Measurements from ENCODE around the gene A2ML1. TPM values are rescaled to one million over a fixed set of nuclear protein-coding genes. Genes with fewer than 3 reads are reported as not detected.

The A2ML1 gene
- total and polyA plus RNA-seq, 2 donors (not counting 3 experiments of a cell fraction or from before 2014, with no cell fraction given): not detected

- H3K36me3 ChIP-seq (ENCODE audit: control insufficient read depth in 2 of 2, extremely low read depth in 1 of 2, insufficient read depth in 2 of 2, low read length in 2 of 2): no peaks in the 10 kb centered on the region
- H3K4me2 ChIP-seq (ENCODE audit: insufficient read depth, low read length): no peak overlapping the region
- H3K27ac ChIP-seq (ENCODE audit: insufficient read depth, low read depth, low read length): no peak overlapping the region
- no peaks in the 10 kb centered on the region for H4K20me1 ChIP-seq (replicated peaks; ENCODE audit: control insufficient read depth, extremely low read depth, insufficient read depth, low read length)
- ChIA-PET POLR2A (no interaction called here), CTCF (interaction anchor here (1.2 to 2.2 kb wide), 4 partner anchors 20 to 183 kb away, joined by 4 to 6 read pairs (median 4); no protein-coding TSS in a partner anchor)
- no peak for FAIRE-seq
- H3K79me2 ChIP-seq (ENCODE audit: control insufficient read depth, insufficient read depth, low read length): no peaks in the 10 kb centered on the region
- H3K9me1 ChIP-seq (replicated peaks; ENCODE audit: control insufficient read depth, extremely low read depth, insufficient read depth, low read length): no peaks in the 10 kb centered on the region
- BruUV-seq (replicated peaks): no TSS peak
- no peaks in the 10 kb centered on the region for H3K9me3 ChIP-seq (replicated peaks; ENCODE audit: control insufficient read depth, insufficient read depth, low read length)
- DNase-seq (ENCODE audit: low read depth, low spot score): no peak
- no peak overlapping the region for H2AFZ ChIP-seq (ENCODE audit: low read depth, low read length)
- no peaks in the 10 kb centered on the region for H3K4me1 ChIP-seq (ENCODE audit: control insufficient read depth, extremely low read depth, insufficient read depth, low read length)
- no peak for TF ChIP-seq GATA2 (IDR thresholded peaks at IDR 0.05; ENCODE audit: insufficient read depth, insufficient read length, low read depth, low read length)
- TF ChIP-seq, protein P1, sequence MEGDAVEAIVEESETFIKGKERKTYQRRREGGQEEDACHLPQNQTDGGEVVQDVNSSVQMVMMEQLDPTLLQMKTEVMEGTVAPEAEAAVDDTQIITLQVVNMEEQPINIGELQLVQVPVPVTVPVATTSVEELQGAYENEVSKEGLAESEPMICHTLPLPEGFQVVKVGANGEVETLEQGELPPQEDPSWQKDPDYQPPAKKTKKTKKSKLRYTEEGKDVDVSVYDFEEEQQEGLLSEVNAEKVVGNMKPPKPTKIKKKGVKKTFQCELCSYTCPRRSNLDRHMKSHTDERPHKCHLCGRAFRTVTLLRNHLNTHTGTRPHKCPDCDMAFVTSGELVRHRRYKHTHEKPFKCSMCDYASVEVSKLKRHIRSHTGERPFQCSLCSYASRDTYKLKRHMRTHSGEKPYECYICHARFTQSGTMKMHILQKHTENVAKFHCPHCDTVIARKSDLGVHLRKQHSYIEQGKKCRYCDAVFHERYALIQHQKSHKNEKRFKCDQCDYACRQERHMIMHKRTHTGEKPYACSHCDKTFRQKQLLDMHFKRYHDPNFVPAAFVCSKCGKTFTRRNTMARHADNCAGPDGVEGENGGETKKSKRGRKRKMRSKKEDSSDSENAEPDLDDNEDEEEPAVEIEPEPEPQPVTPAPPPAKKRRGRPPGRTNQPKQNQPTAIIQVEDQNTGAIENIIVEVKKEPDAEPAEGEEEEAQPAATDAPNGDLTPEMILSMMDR (IDR thresholded peaks at IDR 0.05; ENCODE audit: extremely low read depth in 1 of 2, insufficient read depth in 1 of 2, low read depth in 1 of 2, low read length in 2 of 2): no peak
- TF ChIP-seq POLR2AphosphoS5 (IDR thresholded peaks at IDR 0.05; ENCODE audit: insufficient read depth, low read depth, low read length): no peak
- no peak for TF ChIP-seq EZH2 (IDR thresholded peaks at IDR 0.05; ENCODE audit: borderline replicate concordance, low read depth, low read length, severe bottlenecking)
- no peak overlapping the region for H3K9ac ChIP-seq (replicated peaks; ENCODE audit: extremely low read depth, insufficient read depth, low read length)
- intact Hi-C loops (cut with micrococcal nuclease): no loop called here
- H3K4me3 ChIP-seq (replicated peaks in 1 of 3; ENCODE audit: insufficient read depth in 1 of 3, low read depth in 1 of 3, low read length in 3 of 3): no peak overlapping the region
- H3K27me3 ChIP-seq (ENCODE audit: control insufficient read depth in 2 of 2, insufficient read depth in 2 of 2, low read length in 2 of 2): no peaks in the 10 kb centered on the region
- dilution Hi-C loops (cut with MboI; ENCODE audit: extremely low pct_ligation_motif_present, low sequenced_read_pairs): no loop called here
These were observed 17.9 kb downstream of the A2ML1 start for GRCh38 chr12:8840321-8840720.

All from endothelial cell of umbilical vein (primary cell).